Body of pancreas (tissue), 4 donors: ENCODE data around the gene INSR. TPM values are rescaled to one million over a fixed set of nuclear protein-coding genes. Genes with fewer than 3 reads are reported as not detected.

Source experiments
- ATAC-seq: fragments of 150-250 bp; one replicate; pipeline ENCODE4 v1.9.1; 2016
- DNase-seq, 4 donors: peaks; one replicate each; pipeline ENCODE4 v3.0.0-alpha.2; 2019
- H3K27ac ChIP-seq, 4 donors: fragments of 200-600 bp; sonication (generic); 1 replicate in 3 of 4; 2 replicates in 1 of 4; pipeline versions ENCODE4 v1.5.1 to v1.6.1; 2016 to 2019; ENCODE audit warnings: mild to moderate bottlenecking in 1 of 4, mixed read lengths in 1 of 4, moderate library complexity in 1 of 4
- H3K27me3 ChIP-seq, 2 donors: fragments of 200-600 bp; sonication (generic); one replicate each; pipeline ENCODE4 v1.6.0; 2016; ENCODE audit warnings: mild to moderate bottlenecking in 1 of 2
- H3K36me3 ChIP-seq, 2 donors: fragments of 200-600 bp; sonication (generic); replicated peaks in 1 of 2; 2 replicates each; pipeline ENCODE4 v1.5.1; 2016; ENCODE audit warnings: low read depth in 2 of 2; ENCODE audit not compliant: insufficient read depth in 1 of 2
- H3K4me1 ChIP-seq: fragments of 200-600 bp; sonication (generic); one replicate; pipeline ENCODE4 v1.6.0; 2016
- H3K4me3 ChIP-seq, 2 donors: fragments of 200-600 bp; sonication (generic); 1 replicate in 1 of 2; 2 replicates in 1 of 2; pipeline ENCODE4 v1.5.1; 2016 to 2019
- H3K9me3 ChIP-seq, 3 donors: fragments of 200-600 bp; sonication (generic); 1 replicate in 2 of 3; 2 replicates in 1 of 3; pipeline ENCODE4 v1.5.1; 2016
- CTCF ChIP-seq, 7 experiments: fragments of 450-650 bp in 4 of 7; fragments of 200-600 bp in 3 of 7; sonication (generic) in 3 of 7; IDR thresholded peaks; one replicate each; pipeline ENCODE4 v1.5.1; 2016 to 2019; ENCODE audit warnings: antibody characterized with exemption in 7 of 7
- POLR2A ChIP-seq, 3 donors: fragments of 450-650 bp; IDR thresholded peaks; one replicate each; pipeline ENCODE4 v1.6.1; 2016; ENCODE audit warnings: antibody characterized with exemption in 3 of 3, mild to moderate bottlenecking in 2 of 3
- WGBS, 2 donors: methylation state at CpG; one replicate each; pipeline ENCODE4 v1.1.5; 2017; 5-methylcytosine and 5-hydroxymethylcytosine counted together
- intact Hi-C: fragments of 100-400 bp; cut with DNase I; formaldehyde crosslinking; loops from one replicate; pipeline ENCODE4 v1.15.1; 2023
- total RNA-seq, 2 donors: library from RNA; depleted of rRNA; stranded (reverse); fragments of >200 nt; gene quantifications; one replicate each; pipeline ENCODE4 v1.1.0, GENCODE V29; 2016

Gene INSR
- total RNA-seq, 2 donors from 2014 or later, result 243 to 284 TPM

GRCh38 chr19:7255631-7256030 lies 38.6 kb downstream of the INSR start:
- H3K27ac ChIP-seq, result peak overlapping the region in 3 of 4 donors; percentile 81 to 87 (median 85)
- TF ChIP-seq POLR2A (IDR thresholded peaks at IDR 0.05) (no peak), CTCF (IDR thresholded peaks at IDR 0.05) (no peak)
- intact Hi-C loops, result no loop called here

GRCh38 chr19:7255119-7255518 lies 39.1 kb downstream of the INSR start:
- Histone ChIP-seq H3K4me1 (peaks cover 90% of the 10 kb centered on the region), H3K4me3 (no peak overlapping the region), H3K9me3 (no peaks in the 10 kb centered on the region), H3K27me3 (no peaks in the 10 kb centered on the region), H3K27ac (peak overlapping the region; percentile 80 to 87 (median 83)), H3K36me3 (no peaks in the 10 kb centered on the region)
- ATAC-seq (peak; percentile 11), DNase-seq (peak; percentile 41 to 60 (median 54))
- intact Hi-C loops, result no loop called here
- 55 to 56% methylated on average over 8 of the region's 8 CpGs for WGBS, 2 donors
- TF ChIP-seq CTCF (IDR thresholded peaks at IDR 0.05) (no peak), POLR2A (IDR thresholded peaks at IDR 0.05) (no peak)

More at GRCh38 chr19:7255631-7256030, 38.6 kb downstream of the INSR start:
- Histone ChIP-seq H3K36me3 (no peaks in the 10 kb centered on the region), H3K27me3 (no peaks in the 10 kb centered on the region), H3K4me1 (peaks cover 93% of the 10 kb centered on the region), H3K9me3 (no peaks in the 10 kb centered on the region), H3K4me3 (no peak overlapping the region)
- ATAC-seq (no peak), DNase-seq (no peak)
- WGBS, 2 donors, result 90 to 93% methylated on average over 6 of the region's 6 CpGs

DNA sequence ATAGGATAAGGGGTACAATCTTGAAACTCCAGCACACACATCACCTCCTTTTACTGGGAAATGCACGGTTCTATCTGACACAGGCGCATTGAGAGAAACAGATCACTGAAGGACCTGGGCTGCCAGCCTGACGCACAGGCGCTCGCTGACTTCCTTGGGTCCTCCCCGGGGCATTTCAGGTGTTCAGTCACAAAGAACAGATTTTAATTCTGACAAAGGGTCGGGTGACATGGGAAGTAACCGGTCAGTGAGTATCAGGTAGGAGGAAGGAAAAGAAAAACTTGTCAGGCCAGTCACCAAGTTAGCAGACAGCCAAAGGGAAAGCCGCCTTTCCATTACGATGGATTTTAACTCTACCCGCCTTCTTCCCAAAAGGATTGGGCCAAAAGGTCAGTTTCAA lies 39.6 kb downstream of the INSR start:
- DNase-seq (peak; percentile 46 to 70 (median 60)), ATAC-seq (peak; percentile 38)
- peak in 1 of 3 donors; percentile 41 for TF ChIP-seq POLR2A (IDR thresholded peaks at IDR 0.05)
- no peak for TF ChIP-seq CTCF (IDR thresholded peaks at IDR 0.05)
- WGBS, 2 donors, result 10 to 21% methylated on average over 11 of the region's 11 CpGs
- H3K9me3 ChIP-seq, result no peaks in the 10 kb centered on the region
- intact Hi-C loops, result no loop called here
- peaks cover 90% of the 10 kb centered on the region for H3K4me1 ChIP-seq
- H3K36me3 ChIP-seq, result no peaks in the 10 kb centered on the region
- H3K27me3 ChIP-seq, result no peaks in the 10 kb centered on the region
- no peak overlapping the region for H3K4me3 ChIP-seq
- peak overlapping the region; percentile 80 to 87 (median 83) for H3K27ac ChIP-seq

GRCh38 chr19:7252364-7252763 lies 41.9 kb downstream of the INSR start:
- Histone ChIP-seq H3K4me3 (no peak overlapping the region), H3K4me1 (peaks cover 89% of the 10 kb centered on the region), H3K27me3 (no peaks in the 10 kb centered on the region), H3K36me3 (no peaks in the 10 kb centered on the region), H3K27ac (peak overlapping the region; percentile 39 to 85 (median 75)), H3K9me3 (no peaks in the 10 kb centered on the region)
- peak; percentile 49 to 82 (median 68) for DNase-seq
- ATAC-seq, result no peak
- intact Hi-C loops, result no loop called here
- TF ChIP-seq POLR2A (IDR thresholded peaks at IDR 0.05) (no peak), CTCF (IDR thresholded peaks at IDR 0.05) (no peak)
- 15 to 50% methylated on average over 11 of the region's 11 CpGs for WGBS, 2 donors

DNA sequence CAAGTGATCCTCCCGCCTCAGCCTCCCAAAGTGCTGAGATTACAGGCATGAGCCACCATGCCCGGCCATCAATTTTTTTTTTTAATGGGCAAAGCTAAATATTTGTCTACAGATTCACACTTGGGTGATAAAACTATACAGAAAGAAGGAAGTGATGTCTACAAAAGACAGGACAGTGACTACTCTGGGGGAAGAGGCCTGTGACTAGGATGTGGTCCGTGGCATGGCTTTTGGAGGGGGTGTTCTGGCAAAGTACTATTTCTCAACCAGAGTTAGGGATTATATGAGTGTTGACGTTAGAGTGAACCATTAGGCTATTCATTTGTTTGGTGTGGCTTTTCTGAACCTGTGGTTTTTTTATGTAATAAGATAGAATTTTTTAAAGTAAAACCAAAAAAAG lies 42.7 kb downstream of the INSR start:
- TF ChIP-seq CTCF (IDR thresholded peaks at IDR 0.05), result no peak
- intact Hi-C loops, result no loop called here
- DNase-seq, result no peak
- H3K4me3 ChIP-seq, result no peak overlapping the region
- H3K27me3 ChIP-seq, result no peaks in the 10 kb centered on the region
- ATAC-seq, result no peak
- peaks cover 89% of the 10 kb centered on the region for H3K4me1 ChIP-seq
- no peaks in the 10 kb centered on the region for H3K9me3 ChIP-seq
- 84 to 91% methylated on average over 4 of the region's 4 CpGs for WGBS, 2 donors
- H3K36me3 ChIP-seq, result no peaks in the 10 kb centered on the region
- H3K27ac ChIP-seq, result peak overlapping the region in 3 of 4 donors; percentile 55 to 85 (median 81)
